K562 (cell line): Measurements from ENCODE around the gene UPF1. TPM values are rescaled to one million over a fixed set of nuclear protein-coding genes. Genes with fewer than 3 reads are reported as not detected.

ENCODE experiments used
- AFF1 ChIP-seq, 2 experiments: fragments of 450-650 bp; IDR thresholded peaks; 2 replicates each; pipeline ENCODE4 v1.6.1; 2018; ENCODE audit warnings: mild to moderate bottlenecking in 2 of 2, low read depth in 1 of 2; ENCODE audit not compliant: partially characterized antibody in 2 of 2
- CBFA2T3 ChIP-seq: fragments of 450-650 bp; IDR thresholded peaks from 2 replicates; pipeline ENCODE4 v1.6.1; 2017
- CBX2 ChIP-seq: fragments of 200-600 bp; sonication (generic); IDR thresholded peaks from one replicate; pipeline ENCODE4 v1.6.1; 2012; ENCODE audit warnings: mild to moderate bottlenecking, low read length, inconsistent platforms; ENCODE audit not compliant: insufficient read depth, poor library complexity, severe bottlenecking
- MAX ChIP-seq: sonication (generic); formaldehyde crosslinking; IDR thresholded peaks from 2 replicates; pipeline ENCODE4 v1.9.0; 2022; ENCODE audit warnings: mild to moderate bottlenecking, missing genetic modification reagents
- POLR2G ChIP-seq: fragments of 200-400 bp; formaldehyde crosslinking; IDR thresholded peaks from 2 replicates; pipeline ENCODE4 v1.6.1; 2017; ENCODE audit warnings: low read depth, mild to moderate bottlenecking, antibody characterized with exemption, low read length, moderate library complexity
- SUPT5H ChIP-seq: fragments of 450-650 bp; IDR thresholded peaks from 2 replicates; pipeline ENCODE4 v1.6.1; 2016
- TAF9B ChIP-seq: fragments of 450-650 bp; IDR thresholded peaks from 2 replicates; pipeline ENCODE4 v1.6.1; 2018; ENCODE audit warnings: mild to moderate bottlenecking; ENCODE audit not compliant: partially characterized antibody
- ZNF318 ChIP-seq, 2 experiments: fragments of 450-650 bp; IDR thresholded peaks; 2 replicates each; pipeline ENCODE4 v1.6.1; 2016; ENCODE audit warnings: mild to moderate bottlenecking in 2 of 2, borderline replicate concordance in 1 of 2, low read depth in 1 of 2, moderate library complexity in 1 of 2
- ZSCAN32 ChIP-seq: fragments of 450-650 bp; formaldehyde crosslinking; IDR thresholded peaks from 2 replicates; pipeline ENCODE4 v1.4.0; 2020; ENCODE audit warnings: mild to moderate bottlenecking, moderate library complexity
- polyA plus RNA-seq, 8 experiments: library from polyadenylated mRNA; depleted of rRNA in 4 of 8; stranded (reverse) in 5 of 8; unstranded in 3 of 8; fragments of >200 nt; fragmentation: Nextera tagmentation in 2 of 8; fragmentation: Illumina TruSeq in 1 of 8; extraction: Ambion mirVana in 2 of 8; extraction: Trizol in 1 of 8; gene quantifications; 2 replicates each; pipeline versions ENCODE4 v1.2.1 to v1.2.3, GENCODE V29; 2011 to 2014; ENCODE audit warnings: inconsistent platforms in 1 of 8, missing spikeins in 1 of 8
- total RNA-seq, 7 experiments: library from RNA; depleted of rRNA in 6 of 7; stranded (reverse); fragments of >200 nt in 6 of 7; fragmentation: Illumina TruSeq in 2 of 7; extraction: Trizol in 2 of 7; gene quantifications; 2 replicates each; pipeline versions ENCODE4 v1.2.1 to v1.2.3, GENCODE V29; 2011 to 2021; ENCODE audit warnings: low replicate concordance in 1 of 7

UPF1 gene
- total and polyA plus RNA-seq, 9 of the 15 experiments (the other 6 are each of a cell fraction or from before 2014, with no cell fraction given): 0.34 to 103 (median 27.9) TPM

GRCh38 chr19:18878858-18879578 lies 47.3 kb downstream of the UPF1 start (continued):
- TF ChIP-seq TAF9B: no peak
- no peak for TF ChIP-seq CBX2
- peak; percentile 28; the same call in 1 of the 2 replicates for TF ChIP-seq POLR2G
- no peak for TF ChIP-seq ZNF318 (IDR thresholded peaks at IDR 0.05; ENCODE audit: borderline replicate concordance in 1 of 2, low read depth in 1 of 2)
- TF ChIP-seq SUPT5H: no peak
- no peak for TF ChIP-seq AFF1 (IDR thresholded peaks at IDR 0.05; ENCODE audit: low read depth in 1 of 2, partially characterized antibody in 2 of 2)
- TF ChIP-seq MAX (CRISPR knock-in tag): 0 out of 2 replicates have a peak, but pooled peaks have one; percentile 24
- no peak for TF ChIP-seq CBFA2T3
- no peak for TF ChIP-seq ZSCAN32 (CRISPR knock-in tag)
